ENCODE measurements around the gene CENPM. TPM values are rescaled to one million over a fixed set of nuclear protein-coding genes. Genes with fewer than 3 reads are reported as not detected.

CENPM gene
- polyA plus RNA-seq, 1 donor (not counting 4 experiments of a cell fraction or from before 2014, with no cell fraction given): 4.8 TPM

DNA sequence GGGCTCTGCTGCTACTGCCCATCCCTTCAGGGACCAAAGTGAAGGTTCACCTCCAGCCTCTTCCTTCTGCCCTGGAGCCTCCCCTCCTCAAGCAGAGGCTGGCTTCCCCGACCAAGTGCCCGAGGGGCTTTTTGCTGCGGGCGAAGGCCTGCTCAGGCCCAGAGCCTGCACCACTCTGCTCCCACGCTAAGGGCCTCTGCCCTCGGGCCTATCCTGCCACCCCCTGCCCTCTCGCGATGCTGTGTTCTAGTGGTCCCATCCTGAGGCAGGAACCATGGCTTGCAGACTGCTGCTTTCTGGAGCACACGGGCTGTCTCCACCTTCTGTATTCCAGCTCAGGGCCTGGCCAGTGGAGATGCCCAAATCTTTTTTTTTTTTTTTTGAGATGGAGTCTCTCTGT is 11.4 kb downstream of the CENPM start:
- Histone ChIP-seq H3K4me2 (ENCODE audit: control insufficient read depth, extremely low read depth, insufficient read depth, low read depth, low read length) (no peak overlapping the region), H3K9ac (ENCODE audit: control insufficient read depth, extremely low read depth, insufficient read depth, low read length) (no peak overlapping the region), H3K9me3 (ENCODE audit: control insufficient read depth, low read depth, low read length) (no peaks in the 10 kb centered on the region), H4K20me1 (ENCODE audit: control insufficient read depth, extremely low read depth, insufficient read depth, low read length) (no peaks in the 10 kb centered on the region), H3K4me3 (ENCODE audit: control insufficient read depth in 2 of 3, extremely low read depth in 1 of 3, insufficient read depth in 2 of 3, low read depth in 1 of 3, low read length in 3 of 3) (no peak overlapping the region), H3K36me3 (ENCODE audit: control insufficient read depth in 2 of 2, extremely low read depth in 1 of 2, insufficient read depth in 2 of 2, low read length in 2 of 2) (peaks cover 0 to 7% of the 10 kb centered on the region in 2 experiments), H3K9me1 (ENCODE audit: control insufficient read depth, extremely low read depth, insufficient read depth, low read length) (no peaks in the 10 kb centered on the region), H3K27me3 (ENCODE audit: control insufficient read depth, extremely low read depth, insufficient read depth, low read length) (no peaks in the 10 kb centered on the region), H3K4me1 (ENCODE audit: control insufficient read depth, extremely low read depth, insufficient read depth, low read length) (peaks cover under 1% of the 10 kb centered on the region), H3K27ac (ENCODE audit: control insufficient read depth, insufficient read depth, low read length) (no peak overlapping the region), H3K79me2 (ENCODE audit: control insufficient read depth, insufficient read depth, low read length) (no peaks in the 10 kb centered on the region), H2AFZ (ENCODE audit: control insufficient read depth, low read length) (no peak overlapping the region)
- no peak for TF ChIP-seq EZH2 (IDR thresholded peaks at IDR 0.05; ENCODE audit: low read length)
- TF ChIP-seq, protein P1, sequence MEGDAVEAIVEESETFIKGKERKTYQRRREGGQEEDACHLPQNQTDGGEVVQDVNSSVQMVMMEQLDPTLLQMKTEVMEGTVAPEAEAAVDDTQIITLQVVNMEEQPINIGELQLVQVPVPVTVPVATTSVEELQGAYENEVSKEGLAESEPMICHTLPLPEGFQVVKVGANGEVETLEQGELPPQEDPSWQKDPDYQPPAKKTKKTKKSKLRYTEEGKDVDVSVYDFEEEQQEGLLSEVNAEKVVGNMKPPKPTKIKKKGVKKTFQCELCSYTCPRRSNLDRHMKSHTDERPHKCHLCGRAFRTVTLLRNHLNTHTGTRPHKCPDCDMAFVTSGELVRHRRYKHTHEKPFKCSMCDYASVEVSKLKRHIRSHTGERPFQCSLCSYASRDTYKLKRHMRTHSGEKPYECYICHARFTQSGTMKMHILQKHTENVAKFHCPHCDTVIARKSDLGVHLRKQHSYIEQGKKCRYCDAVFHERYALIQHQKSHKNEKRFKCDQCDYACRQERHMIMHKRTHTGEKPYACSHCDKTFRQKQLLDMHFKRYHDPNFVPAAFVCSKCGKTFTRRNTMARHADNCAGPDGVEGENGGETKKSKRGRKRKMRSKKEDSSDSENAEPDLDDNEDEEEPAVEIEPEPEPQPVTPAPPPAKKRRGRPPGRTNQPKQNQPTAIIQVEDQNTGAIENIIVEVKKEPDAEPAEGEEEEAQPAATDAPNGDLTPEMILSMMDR (optimal IDR thresholded peaks at IDR 0.05 in 1 of 3, IDR thresholded peaks at IDR 0.05 in 1 of 3, conservative IDR thresholded peaks at IDR 0.05 in 1 of 3; ENCODE audit: extremely low read depth in 1 of 3, insufficient read depth in 2 of 3, low read length in 3 of 3): no peak
- dilution Hi-C loops (cut with MboI; ENCODE audit: extremely low pct_ligation_motif_present, low sequenced_read_pairs): no loop called here
- DNase-seq (ENCODE audit: low read depth, low spot score) (no peak), FAIRE-seq (no peak)

DNA sequence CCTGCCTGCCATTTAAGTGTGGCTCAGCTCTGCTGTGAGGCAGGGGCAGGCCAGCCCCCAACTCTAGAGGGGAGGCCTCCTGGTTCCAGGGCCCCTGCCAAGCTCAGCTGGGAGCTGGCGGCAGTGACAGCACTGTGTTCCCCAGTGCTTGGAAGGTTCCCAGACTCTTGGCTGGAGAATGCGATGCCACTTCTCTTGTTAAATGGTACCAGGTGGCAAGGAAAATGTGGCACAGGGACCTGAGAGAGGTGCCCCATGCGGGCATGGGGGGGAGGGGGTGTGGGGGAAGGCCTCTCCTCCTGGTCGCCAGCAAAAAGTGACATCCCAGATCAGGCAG is 12.0 kb downstream of the CENPM start:
- Histone ChIP-seq H3K27me3 (ENCODE audit: control insufficient read depth, extremely low read depth, insufficient read depth, low read length) (no peaks in the 10 kb centered on the region), H3K79me2 (ENCODE audit: control insufficient read depth, insufficient read depth, low read length) (no peaks in the 10 kb centered on the region), H3K36me3 (ENCODE audit: control insufficient read depth in 2 of 2, extremely low read depth in 1 of 2, insufficient read depth in 2 of 2, low read length in 2 of 2) (peaks cover 0 to 7% of the 10 kb centered on the region in 2 experiments), H2AFZ (ENCODE audit: control insufficient read depth, low read length) (no peak overlapping the region), H3K9ac (ENCODE audit: control insufficient read depth, extremely low read depth, insufficient read depth, low read length) (no peak overlapping the region), H3K4me3 (ENCODE audit: control insufficient read depth in 2 of 3, extremely low read depth in 1 of 3, insufficient read depth in 2 of 3, low read depth in 1 of 3, low read length in 3 of 3) (no peak overlapping the region), H3K4me2 (ENCODE audit: control insufficient read depth, extremely low read depth, insufficient read depth, low read depth, low read length) (no peak overlapping the region), H3K4me1 (ENCODE audit: control insufficient read depth, extremely low read depth, insufficient read depth, low read length) (no peaks in the 10 kb centered on the region), H3K27ac (ENCODE audit: control insufficient read depth, insufficient read depth, low read length) (no peak overlapping the region), H3K9me3 (ENCODE audit: control insufficient read depth, low read depth, low read length) (no peaks in the 10 kb centered on the region), H3K9me1 (ENCODE audit: control insufficient read depth, extremely low read depth, insufficient read depth, low read length) (no peaks in the 10 kb centered on the region), H4K20me1 (ENCODE audit: control insufficient read depth, extremely low read depth, insufficient read depth, low read length) (no peaks in the 10 kb centered on the region)
- TF ChIP-seq EZH2 (IDR thresholded peaks at IDR 0.05; ENCODE audit: low read length): no peak
- TF ChIP-seq, protein P1 (optimal IDR thresholded peaks at IDR 0.05 in 1 of 3, IDR thresholded peaks at IDR 0.05 in 1 of 3, conservative IDR thresholded peaks at IDR 0.05 in 1 of 3; ENCODE audit: extremely low read depth in 1 of 3, insufficient read depth in 2 of 3, low read length in 3 of 3): no peak
- DNase-seq (ENCODE audit: low read depth, low spot score) (no peak), FAIRE-seq (no peak)
- dilution Hi-C loops (cut with MboI; ENCODE audit: extremely low pct_ligation_motif_present, low sequenced_read_pairs): no loop called here
